T-helper 1 cell (primary cell): ENCODE measurements around the gene TAX1BP1.

Experiments used
- DNase-seq, 5 donors: peaks; one replicate each; pipeline ENCODE4 v3.0.0-alpha.2; 2012 to 2020
- total RNA-seq, 4 donors: gene quantifications; one replicate each; lab custom pipeline; 2026; lab: John Stamatoyannopoulos, UW

Gene TAX1BP1
- 130 to 153 (median 146) reads per million in 4 donors for total RNA-seq

DNA sequence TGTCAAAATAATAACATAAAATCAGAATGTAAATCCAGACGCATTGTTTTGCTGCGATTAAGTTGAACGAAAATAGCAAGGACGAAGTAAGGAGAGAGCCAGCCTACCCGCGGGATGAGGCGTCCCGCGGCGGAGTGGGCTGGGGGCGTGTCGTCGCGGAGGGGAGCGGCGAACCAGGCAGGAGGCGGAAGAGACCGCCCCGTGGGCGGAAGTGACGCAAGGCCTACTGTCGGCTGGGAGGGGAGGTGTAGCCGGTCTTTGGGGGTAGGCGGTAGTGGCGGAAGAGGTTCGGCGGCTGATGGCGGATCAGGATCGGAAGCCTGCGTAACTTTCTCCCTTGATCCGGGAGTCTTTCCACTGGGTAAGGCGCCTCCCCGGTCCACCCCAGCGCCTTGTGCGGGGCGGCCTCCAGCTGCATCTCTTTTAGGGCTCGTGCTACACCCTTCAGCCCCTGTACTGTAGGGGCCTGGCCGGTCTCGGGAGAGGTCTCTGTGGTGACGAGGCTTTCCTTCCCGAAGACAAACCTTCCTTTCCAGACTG lies at the start of gene TAX1BP1:
Gene TAX1BP1, plus strand, starts transcription at position 254 of the 540 bp plus-strand sequence. CDS start 8,363 bp downstream, outside the sequence.
- peak; percentile 91 to 97 (median 95) for DNase-seq

- DNase-seq: no peak
These were observed 49.3 kb upstream of the TAX1BP1 start for GRCh38 chr7:27690649-27691048.

DNA sequence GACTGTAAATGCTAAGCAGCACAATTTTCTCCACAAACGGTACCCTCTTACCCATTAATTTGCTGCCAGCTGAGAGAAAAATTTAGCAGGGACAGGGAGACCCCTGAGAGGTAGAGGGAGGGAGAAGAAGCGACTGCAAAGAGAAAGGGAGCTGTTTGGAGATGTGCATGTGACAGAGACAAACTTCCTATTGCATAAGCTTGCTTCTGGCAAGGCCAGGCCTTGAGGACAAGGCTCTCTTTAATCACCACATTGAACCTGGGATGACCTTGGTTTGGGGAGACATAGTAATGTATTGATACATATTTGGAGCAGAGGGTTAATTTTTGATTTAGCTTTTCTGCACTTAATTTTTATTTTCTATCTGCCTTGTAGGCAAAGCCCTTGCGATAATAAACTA lies 46.2 kb upstream of the TAX1BP1 start:
- DNase-seq: no peak

DNA sequence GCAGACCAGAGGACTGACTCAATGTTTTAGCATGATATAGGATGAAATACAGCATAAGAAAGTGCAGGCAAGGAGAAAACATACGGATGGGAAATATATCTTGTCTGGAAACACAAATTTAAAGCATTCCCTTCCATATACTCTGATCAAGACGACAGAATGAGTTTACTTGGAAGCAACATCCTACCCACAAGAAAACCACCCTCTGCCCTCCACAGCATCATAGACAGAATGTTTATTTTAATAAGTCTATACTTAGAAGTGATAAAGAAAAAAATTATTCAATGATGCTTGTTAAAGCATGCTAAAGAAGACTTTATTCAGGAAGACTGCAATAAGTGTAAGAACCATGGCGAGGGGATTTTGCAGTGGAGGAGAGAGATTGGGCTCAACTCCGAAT lies 44.9 kb upstream of the TAX1BP1 start:
- no peak for DNase-seq

- DNase-seq: peak in 1 of 5 donors; percentile 21
These were observed 42.0 kb upstream of the TAX1BP1 start for GRCh38 chr7:27697861-27698430.

GRCh38 chr7:27699751-27700150 lies 40.2 kb upstream of the TAX1BP1 start:
- DNase-seq: no peak

DNA sequence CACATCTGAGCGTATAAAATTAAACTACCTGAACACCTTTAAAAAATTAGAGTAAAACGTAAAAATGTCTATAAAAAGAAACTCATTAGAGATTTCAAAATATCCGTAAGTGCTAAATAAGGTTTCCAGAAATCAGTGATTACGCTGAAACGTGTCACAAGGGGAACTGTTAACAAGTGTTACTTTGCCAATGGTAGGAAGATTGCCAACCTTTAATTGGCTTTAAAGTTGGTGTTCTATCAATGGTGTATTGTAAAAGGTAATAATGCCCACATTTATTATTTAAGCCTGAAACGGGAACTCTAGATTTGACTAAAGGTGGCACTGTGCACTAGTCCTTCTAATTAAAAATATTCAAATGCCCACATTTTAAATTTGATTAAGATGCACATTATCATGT lies 39.5 kb upstream of the TAX1BP1 start:
- DNase-seq: no peak

GRCh38 chr7:27703181-27703580 lies 36.8 kb upstream of the TAX1BP1 start:
- DNase-seq: no peak

DNA sequence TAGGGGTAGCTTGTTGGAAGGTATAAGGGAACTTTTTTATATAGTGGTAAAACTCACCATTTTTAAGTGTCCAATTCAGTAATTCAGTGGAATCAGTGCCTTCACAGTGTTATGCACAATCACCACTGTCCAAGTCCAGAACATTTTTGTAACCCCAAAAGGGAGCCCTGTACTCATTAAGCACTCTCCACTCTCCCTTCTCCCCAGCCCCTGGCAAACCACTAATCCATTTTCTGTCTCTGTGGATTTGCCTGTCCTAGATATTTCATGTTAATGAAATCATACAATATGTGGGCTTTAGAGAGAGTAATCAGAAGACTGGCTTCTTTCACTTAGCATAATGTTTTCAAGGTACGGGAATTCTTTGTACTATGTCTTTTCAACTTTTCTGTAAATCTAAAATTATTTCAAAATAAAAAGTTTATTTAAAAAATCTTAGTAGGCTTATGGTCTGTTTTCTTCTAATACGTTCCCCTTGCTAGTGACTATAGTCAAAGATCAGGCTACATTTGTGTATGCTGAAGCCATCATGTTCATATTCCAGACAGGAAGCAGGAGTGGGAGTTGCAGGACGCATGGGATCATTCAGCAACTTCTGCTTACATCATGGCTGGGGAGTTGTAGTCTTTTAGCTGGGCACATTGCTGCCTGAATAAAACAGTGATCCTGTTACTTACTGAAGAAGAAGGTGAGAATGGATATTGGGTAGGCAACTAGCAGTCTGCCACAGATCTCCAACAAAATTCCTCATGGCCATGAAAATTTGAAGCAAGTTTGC lies 35.4 kb upstream of the TAX1BP1 start:
- no peak for DNase-seq

- no peak for DNase-seq
These were observed 34.8 kb upstream of the TAX1BP1 start for GRCh38 chr7:27705200-27705594.

GRCh38 chr7:27708485-27708884 lies 31.5 kb upstream of the TAX1BP1 start:
- DNase-seq: no peak

GRCh38 chr7:27709137-27710075 lies 30.6 kb upstream of the TAX1BP1 start:
- peak in 1 of 5 donors; percentile 10 for DNase-seq

DNA sequence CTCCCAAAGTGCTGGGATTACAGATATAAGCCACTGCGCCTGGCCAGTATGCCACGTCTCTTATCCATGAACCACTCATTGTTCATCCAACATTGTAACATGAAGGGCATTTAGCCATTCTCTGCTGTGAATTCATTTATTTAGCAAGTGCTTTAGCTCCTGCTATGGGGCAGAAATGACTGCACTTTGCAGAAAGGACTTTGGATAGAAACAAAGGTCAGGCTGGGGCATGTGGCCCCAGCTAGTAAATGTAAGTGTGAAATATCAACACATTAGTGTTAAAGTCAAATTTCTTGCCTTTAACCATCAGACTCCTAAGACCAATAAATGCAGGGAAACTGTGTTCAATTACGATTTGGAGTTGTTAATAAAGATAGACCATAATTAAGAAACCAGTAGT lies 27.7 kb upstream of the TAX1BP1 start:
- no peak for DNase-seq

GRCh38 chr7:27714831-27715444 lies 25.0 kb upstream of the TAX1BP1 start:
- DNase-seq: no peak

- no peak for DNase-seq
These were observed 16.9 kb upstream of the TAX1BP1 start for GRCh38 chr7:27723085-27723484.

GRCh38 chr7:27727058-27727457 lies 12.9 kb upstream of the TAX1BP1 start:
- no peak for DNase-seq

DNA sequence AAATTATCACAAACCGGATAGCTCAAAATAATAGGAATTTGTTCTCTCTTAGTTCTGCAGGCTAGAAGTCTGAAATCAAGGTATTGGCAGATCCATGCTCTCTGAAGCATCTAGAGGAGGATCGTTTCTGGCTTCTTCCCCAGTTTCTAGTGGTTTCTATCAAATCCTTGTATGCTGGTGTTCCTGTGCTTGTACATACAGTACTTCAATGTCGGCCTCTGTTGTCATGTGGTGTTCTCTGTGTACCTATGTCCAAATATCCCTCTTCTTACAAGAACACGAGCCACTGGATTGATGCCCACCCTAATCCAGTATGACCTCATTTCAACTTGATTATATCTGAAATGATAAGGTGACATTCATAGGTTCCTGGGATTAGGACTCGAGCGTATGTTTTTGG lies 9.8 kb upstream of the TAX1BP1 start:
- no peak for DNase-seq

DNA sequence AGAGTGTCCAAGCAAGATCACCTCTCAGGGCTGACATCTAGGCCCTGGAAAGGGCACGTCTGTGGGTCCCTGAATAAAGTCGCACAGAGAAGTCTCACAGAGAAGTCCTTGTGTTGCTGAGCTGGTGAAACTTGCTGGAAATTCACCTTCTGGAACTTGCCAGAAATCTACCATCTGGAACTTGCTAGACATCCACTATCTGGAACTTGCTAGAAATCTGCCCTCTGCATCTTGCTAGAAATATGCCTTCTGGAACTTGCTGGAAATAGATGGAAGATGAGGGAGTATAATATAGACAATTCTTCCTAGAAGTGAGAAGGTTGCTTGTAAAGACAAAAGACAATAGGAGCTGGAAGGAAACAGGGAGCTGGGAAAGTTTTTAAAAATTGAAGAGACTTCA lies 5.4 kb upstream of the TAX1BP1 start:
- DNase-seq: no peak

DNA sequence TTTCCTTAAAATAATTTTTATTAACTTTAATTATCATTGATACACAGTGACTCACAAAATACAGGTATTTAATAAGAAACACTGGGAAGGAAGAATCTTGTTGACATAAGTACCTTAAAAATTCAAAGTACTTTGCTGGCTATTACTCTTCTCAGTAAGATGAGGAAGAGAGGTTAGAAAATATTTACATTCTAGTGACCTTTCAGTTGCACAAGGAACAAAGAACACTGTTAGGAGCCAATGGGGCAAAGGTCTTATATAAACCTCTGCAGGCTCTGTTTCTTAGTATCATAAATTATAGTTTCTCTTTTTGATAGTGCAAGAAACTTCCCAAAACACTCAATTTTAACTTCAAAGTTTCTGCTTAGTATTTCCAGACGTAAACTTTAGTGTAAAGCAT lies 4.8 kb upstream of the TAX1BP1 start:
- DNase-seq: no peak

- DNase-seq: no peak
These were observed 4.1 kb upstream of the TAX1BP1 start for GRCh38 chr7:27735831-27736230.

DNA sequence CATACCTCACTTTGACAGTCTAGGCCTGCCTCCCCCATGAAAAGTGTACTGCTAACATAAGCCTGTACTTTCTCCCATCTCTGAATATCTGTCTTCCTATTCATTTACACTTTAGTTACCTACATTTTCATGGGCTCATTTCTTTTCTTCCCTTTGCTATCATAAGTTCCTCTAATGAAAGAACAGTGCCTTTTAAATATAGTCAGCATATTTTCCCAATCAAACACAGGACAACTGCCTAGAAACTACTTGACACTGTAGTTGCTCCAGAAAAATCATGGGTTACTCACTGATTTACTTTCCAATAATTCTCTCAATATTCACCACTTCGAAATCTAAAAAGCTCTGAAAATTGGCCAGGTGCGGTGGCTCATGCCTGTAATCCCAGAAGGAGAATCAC lies 2.8 kb upstream of the TAX1BP1 start:
- DNase-seq: no peak

DNA sequence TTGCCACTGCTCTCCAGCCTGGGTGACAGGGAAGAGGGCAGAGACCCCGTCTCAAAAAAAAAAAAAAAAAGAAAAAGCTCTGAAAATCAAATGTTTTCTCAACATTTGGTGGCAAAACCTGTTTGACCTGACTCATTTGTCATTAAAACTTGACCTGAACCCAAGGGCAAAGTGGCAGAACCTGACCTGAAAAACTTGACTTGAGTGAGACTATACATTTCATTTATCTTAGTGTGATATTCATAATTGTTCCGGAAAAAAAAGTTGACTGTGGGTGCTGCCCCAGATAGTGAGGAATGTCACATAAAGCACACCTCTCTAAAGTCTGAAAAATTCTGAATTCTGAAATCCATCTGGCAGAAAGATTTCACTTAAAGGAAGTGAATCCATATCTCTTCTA lies 2.3 kb upstream of the TAX1BP1 start:
- no peak for DNase-seq
